Activated CD4-positive, alpha-beta T cell treated with anti-CD3 and anti-CD28 coated beads, Interleukin-2, amount 50 U/mL, for 4 hours (primary cell): ENCODE data around the gene RAC3.

Experiments used
- DNase-seq, 2 experiments: peaks; one replicate each; pipeline ENCODE4 v3.0.0-alpha.2; 2020

The RAC3 gene

GRCh38 chr17:82078433-82078832 lies 47.0 kb downstream of the RAC3 start:
- DNase-seq: no peak

DNA sequence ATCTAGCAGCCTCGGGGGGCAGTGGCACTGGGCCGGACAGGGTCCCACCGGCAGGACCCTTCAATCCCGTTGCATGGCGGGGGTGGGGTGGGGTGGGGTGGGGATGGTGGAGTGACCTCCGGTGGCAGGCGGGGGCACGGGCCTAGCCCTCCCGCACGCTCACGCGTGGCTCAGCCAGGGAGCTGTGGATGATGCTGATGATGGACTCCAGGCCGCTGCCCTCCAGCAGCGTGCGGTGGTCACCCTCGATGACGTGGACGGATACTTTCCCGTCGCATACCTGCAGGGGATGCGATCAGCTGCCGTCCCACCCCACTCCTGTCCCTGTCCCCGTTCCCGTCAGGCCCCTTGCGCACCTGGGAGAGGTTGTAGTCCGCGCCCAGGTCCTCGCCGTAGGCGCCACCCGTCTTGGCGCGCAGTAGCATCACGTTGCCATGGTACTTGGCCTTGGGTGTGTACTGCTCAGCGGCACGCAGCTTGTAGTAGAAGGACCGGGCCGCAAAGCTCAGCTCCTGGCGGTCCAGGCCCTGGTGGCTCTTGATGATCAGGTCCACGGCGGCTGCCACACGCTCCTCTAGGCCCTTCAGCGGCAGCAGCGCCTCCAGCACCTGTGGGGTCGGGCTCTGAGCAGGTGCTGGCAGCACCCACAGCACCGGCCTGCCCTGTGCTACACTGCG lies 47.7 kb downstream of the RAC3 start:
- DNase-seq: no peak

- DNase-seq: no peak
Observed at GRCh38 chr17:82080048-82080788, 48.7 kb downstream of the RAC3 start.

- no peak for DNase-seq
Observed at GRCh38 chr17:82080789-82081464, 49.4 kb downstream of the RAC3 start.

DNA sequence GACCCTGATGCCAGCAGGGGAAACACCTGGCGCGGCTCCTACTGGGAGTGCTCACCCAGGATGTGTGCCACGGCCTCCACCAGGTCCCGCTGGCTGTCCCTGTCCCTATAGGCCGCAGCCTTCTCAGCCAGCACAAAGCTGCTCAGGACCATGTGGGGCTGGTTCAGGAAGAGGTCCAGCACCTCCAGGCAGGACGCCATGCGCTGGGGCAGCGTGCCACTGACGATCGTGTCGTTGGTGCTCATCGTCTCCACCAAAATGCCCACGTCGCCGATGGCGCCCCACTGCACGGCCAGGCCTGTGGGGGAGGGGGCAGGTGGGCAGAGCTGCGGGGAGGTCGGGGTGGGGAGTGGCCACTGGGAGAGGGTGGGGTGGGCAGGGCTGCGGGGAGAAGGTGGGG lies 50.1 kb downstream of the RAC3 start:
- DNase-seq: no peak

GRCh38 chr17:82081966-82082365 lies 50.5 kb downstream of the RAC3 start:
- DNase-seq: no peak

DNA sequence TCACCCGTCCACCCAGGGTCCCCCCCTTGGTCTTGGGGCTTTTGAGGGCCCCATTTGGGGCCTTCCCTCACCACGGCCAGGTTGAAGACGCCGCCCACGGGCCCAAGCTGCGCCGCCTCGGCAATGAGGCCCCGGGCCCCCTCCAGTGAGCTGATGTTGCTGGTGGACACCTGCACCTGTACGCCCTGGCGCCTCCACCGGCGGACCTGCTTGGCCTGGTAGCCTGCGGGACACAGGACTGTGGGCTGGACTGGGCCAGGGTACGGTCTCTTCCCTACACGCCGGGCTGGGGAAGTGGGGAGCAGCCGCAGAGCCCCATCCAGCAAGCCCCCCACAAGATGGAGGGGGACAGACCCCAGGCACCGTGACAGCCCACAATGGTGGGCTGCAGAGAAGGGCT lies 51.0 kb downstream of the RAC3 start:
- no peak for DNase-seq

DNA sequence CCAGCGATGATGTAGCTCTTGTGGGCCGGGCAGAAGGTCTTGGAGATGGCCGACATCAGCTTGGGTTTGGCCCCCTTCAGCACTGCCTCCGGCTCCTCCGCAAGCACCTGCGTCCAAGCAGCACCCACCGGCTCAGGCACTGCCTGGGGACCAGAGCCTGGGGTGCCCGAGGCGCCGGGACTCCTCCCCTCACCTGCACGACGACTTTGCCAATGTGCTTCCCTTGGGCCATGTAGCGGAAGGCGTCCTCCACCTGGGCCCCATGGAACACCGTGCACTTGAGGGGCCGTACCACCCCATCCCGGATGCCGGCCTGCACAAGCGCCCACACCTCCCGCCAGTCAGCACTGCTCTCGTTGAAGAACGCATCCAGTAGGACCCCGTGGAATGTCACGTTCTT lies 51.5 kb downstream of the RAC3 start:
- no peak for DNase-seq
